AG04450 (cell line): ENCODE data around the gene HMX2. TPM values are rescaled to one million over a fixed set of nuclear protein-coding genes. Genes with fewer than 3 reads are reported as not detected.

Experiments
- CTCF ChIA-PET: fragments of 300-600, 350-600 bp; formaldehyde crosslinking; extraction: SDS; loops from one replicate; lab custom pipeline; 2022; ENCODE audit warnings: antibody characterized with exemption, inconsistent platforms; lab: Charles Lee
- POLR2A ChIA-PET: fragments of 350-600 bp; formaldehyde crosslinking; extraction: SDS; loops from one replicate; lab custom pipeline; 2021; ENCODE audit warnings: antibody characterized with exemption, inconsistent platforms; lab: Yijun Ruan, JAX
- DNase-seq: peaks from one replicate; pipeline ENCODE4 v3.0.0-alpha.2; 2011; ENCODE audit warnings: low read depth, low spot score
- H3K27ac ChIP-seq: one replicate; pipeline ENCODE4 v1.5.1; 2012; ENCODE audit warnings: low read depth, low read length, control low read depth
- H3K27me3 ChIP-seq: one replicate; pipeline ENCODE4 v1.6.0; 2012; ENCODE audit warnings: low read length; ENCODE audit not compliant: control insufficient read depth, insufficient read depth
- H3K4me3 ChIP-seq: 2 replicates; pipeline ENCODE4 v1.5.1; 2011; ENCODE audit warnings: mild to moderate bottlenecking, low read depth, low read length, control low read depth
- H3K9me3 ChIP-seq: 2 replicates; pipeline ENCODE4 v1.5.1; 2012; ENCODE audit warnings: low read length; ENCODE audit not compliant: control insufficient read depth, insufficient read depth
- CTCF ChIP-seq: IDR thresholded peaks from 2 replicates; pipeline ENCODE4 v1.5.1; 2011; ENCODE audit warnings: low read depth, low read length, control low read depth, inconsistent platforms
- polyA plus RNA-seq: library from polyadenylated mRNA; depleted of rRNA; stranded (reverse); fragments of >200 nt; gene quantifications from 2 replicates; pipeline ENCODE4 v1.2.3, GENCODE V29; 2011

The HMX2 gene
- polyA plus RNA-seq, 1 experiment = not detected

GRCh38 chr10:123154711-123155505, 7.0 kb downstream of the HMX2 start:
- DNase-seq = no peak
- no peak for TF ChIP-seq CTCF
- POLR2A ChIA-PET = interaction anchor here (0.9 kb wide), 1 partner anchor 17 kb away, joined by 4 read pairs; no protein-coding TSS in a partner anchor
- Histone ChIP-seq H3K4me3 (peak overlapping the region; percentile 99), H3K9me3 (peaks cover 6% of the 10 kb centered on the region; the same call in 1 of the 2 replicates), H3K27ac (peak overlapping the region; percentile 84), H3K27me3 (peaks cover 28% of the 10 kb centered on the region)
- CTCF ChIA-PET = interaction anchor here (1.9 to 2.3 kb wide), 2 partner anchors 22 to 111 kb away, joined by 4 to 6 read pairs; no protein-coding TSS in a partner anchor

- Histone ChIP-seq H3K27ac (no peak overlapping the region), H3K9me3 (peaks cover 2% of the 10 kb centered on the region; the same call in 1 of the 2 replicates), H3K4me3 (peak overlapping the region; percentile 99), H3K27me3 (peaks cover 16% of the 10 kb centered on the region)
- CTCF ChIA-PET = interaction anchor here (1.4 kb wide), 1 partner anchor 10 kb away, joined by 5 read pairs; no protein-coding TSS in a partner anchor
- POLR2A ChIA-PET = interaction anchor here (0.7 kb wide), 1 partner anchor 930 kb away, joined by 3 read pairs; no protein-coding TSS in a partner anchor
- DNase-seq = no peak
- no peak for TF ChIP-seq CTCF
Measured at GRCh38 chr10:123156078-123156477, 8.1 kb downstream of the HMX2 start.

- no peak for TF ChIP-seq CTCF
- peak; percentile 15 for DNase-seq
- CTCF ChIA-PET = interaction anchor here (1.4 kb wide), 1 partner anchor 9 kb away, joined by 5 read pairs; no protein-coding TSS in a partner anchor
- H3K27me3 ChIP-seq = peaks cover 6% of the 10 kb centered on the region
- POLR2A ChIA-PET = no interaction called here
- no peak overlapping the region for H3K27ac ChIP-seq
- H3K4me3 ChIP-seq = no peak overlapping the region; the same call in 1 of the 2 replicates
- no peaks in the 10 kb centered on the region; the same call in 1 of the 2 replicates for H3K9me3 ChIP-seq
Measured at GRCh38 chr10:123157210-123157609, 9.3 kb downstream of the HMX2 start.

- POLR2A ChIA-PET = no interaction called here
- CTCF ChIA-PET = no interaction called here
- Histone ChIP-seq H3K9me3 (no peaks in the 10 kb centered on the region; the same call in 1 of the 2 replicates), H3K27me3 (no peaks in the 10 kb centered on the region), H3K27ac (no peak overlapping the region), H3K4me3 (no peak overlapping the region)
- no peak for DNase-seq
- no peak for TF ChIP-seq CTCF
Measured at GRCh38 chr10:123158682-123159081, 10.7 kb downstream of the HMX2 start.
